AG09319 (cell line): Measurements from ENCODE around the gene EEFSEC.
"Not testable (repeated sequence)": the region's sequence is repeated elsewhere in the genome, so short reads cannot be mapped to it uniquely, and the experiment has no call there.

Source experiments
- DNase-seq: peaks from one replicate; pipeline ENCODE4 v3.0.0-alpha.2; 2010; ENCODE audit warnings: low read depth; ENCODE audit errors: extremely low read depth
- TF ChIP-seq, protein P1 (sequence below): IDR thresholded peaks from 2 replicates; pipeline ENCODE4 v1.5.1; 2011; ENCODE audit warnings: low read depth, mild to moderate bottlenecking, inconsistent platforms, low read length, moderate library complexity

The EEFSEC gene

DNA sequence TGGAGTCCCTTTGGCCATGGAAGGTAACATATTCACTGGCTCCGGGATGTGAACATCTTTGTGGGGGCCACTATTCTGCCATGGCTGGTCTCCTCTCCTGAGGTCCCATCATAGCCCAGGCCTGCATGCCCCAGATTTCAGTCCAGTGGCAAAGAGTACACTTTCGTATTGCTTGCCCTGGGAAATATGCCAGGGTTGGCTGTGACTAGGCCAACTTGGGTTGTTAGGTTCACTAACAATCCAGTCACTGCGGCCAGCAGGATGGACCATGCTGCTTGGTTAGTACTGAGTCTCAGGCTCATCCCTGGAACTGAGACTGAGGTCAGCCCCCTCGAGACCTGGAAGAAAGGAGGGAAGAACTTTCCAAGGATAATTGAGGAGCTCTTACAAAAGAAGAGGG is 9.8 kb upstream of the EEFSEC start:
- TF ChIP-seq, protein P1, sequence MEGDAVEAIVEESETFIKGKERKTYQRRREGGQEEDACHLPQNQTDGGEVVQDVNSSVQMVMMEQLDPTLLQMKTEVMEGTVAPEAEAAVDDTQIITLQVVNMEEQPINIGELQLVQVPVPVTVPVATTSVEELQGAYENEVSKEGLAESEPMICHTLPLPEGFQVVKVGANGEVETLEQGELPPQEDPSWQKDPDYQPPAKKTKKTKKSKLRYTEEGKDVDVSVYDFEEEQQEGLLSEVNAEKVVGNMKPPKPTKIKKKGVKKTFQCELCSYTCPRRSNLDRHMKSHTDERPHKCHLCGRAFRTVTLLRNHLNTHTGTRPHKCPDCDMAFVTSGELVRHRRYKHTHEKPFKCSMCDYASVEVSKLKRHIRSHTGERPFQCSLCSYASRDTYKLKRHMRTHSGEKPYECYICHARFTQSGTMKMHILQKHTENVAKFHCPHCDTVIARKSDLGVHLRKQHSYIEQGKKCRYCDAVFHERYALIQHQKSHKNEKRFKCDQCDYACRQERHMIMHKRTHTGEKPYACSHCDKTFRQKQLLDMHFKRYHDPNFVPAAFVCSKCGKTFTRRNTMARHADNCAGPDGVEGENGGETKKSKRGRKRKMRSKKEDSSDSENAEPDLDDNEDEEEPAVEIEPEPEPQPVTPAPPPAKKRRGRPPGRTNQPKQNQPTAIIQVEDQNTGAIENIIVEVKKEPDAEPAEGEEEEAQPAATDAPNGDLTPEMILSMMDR: no peak
- no peak for DNase-seq

DNA sequence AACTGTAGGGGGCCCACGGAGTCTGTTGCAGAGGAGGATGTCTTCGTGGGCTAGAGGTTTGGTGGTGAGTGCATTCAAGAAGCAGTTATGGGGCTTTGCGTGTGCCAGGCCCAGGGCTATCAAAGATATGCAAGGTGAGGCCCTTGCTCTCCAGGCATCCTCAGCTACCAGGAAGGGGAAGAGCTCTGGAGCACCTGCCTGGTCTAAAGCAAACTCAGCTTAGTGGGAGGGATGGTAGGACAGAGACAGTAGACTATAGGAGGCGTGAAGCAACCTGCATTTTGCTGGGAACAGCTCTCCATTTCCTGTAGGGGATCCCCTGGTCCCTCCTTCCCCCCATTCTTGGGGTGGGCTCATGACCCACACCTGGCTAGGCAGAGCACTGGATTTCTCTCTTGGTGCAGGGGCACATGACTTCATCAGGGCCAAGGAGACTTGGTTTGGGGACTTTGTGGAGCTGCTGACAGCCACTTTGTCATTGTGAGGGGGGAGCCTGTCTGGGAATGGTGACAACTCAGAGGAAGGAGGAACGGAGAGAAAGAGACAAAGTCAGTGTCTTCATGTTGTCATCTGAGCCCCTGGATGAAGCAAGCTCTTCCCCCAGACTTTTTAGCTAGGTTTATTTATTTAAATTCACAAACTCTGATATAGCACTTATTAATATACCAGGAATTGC is 8.6 kb upstream of the EEFSEC start:
- TF ChIP-seq, protein P1: no peak
- DNase-seq: no peak

GRCh38 chr3:128145279-128145678 is 8.0 kb upstream of the EEFSEC start:
- no peak for DNase-seq
- TF ChIP-seq, protein P1: no peak

DNA sequence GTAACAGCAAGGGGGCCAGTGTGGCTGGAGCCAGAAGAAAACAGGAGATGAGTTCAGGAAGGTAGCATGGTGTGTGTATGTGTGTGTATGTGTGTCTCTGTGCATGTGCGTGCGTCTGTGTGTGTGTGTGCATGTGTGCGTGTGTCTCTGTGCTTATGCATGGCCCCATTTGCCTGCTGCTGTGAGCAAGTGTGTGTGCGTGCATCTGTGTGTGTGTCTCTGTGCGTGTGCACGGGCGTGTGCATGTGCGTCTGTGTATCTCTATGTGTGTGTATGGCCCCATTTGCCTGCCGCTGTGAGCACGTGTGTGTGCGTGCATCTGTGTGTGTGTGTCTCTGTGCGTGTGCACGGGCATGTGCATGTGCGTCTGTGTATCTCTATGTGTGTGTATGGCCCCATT is 7.1 kb upstream of the EEFSEC start:
- DNase-seq: no peak
- TF ChIP-seq, protein P1: no peak

DNA sequence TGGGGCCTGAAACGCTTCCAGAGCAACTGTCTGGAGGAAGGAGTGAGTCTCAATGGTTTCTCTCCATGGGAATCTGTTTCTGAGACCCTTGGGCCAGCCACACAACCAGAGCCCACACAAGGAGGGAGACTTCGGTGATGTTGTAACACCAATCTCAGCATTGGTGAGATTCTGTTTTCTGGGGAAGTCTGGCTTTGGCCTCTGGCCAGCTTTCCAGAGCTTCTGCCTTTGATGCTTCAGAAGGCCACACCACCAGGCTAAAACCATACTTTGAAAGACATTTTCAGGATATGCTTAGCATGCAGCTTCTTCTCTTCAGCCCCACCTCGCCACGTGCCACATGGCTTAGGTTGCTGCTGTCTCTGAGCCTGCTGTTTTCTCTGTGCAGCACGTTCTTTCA is 3.6 kb upstream of the EEFSEC start:
- TF ChIP-seq, protein P1: no peak
- DNase-seq: no peak

DNA sequence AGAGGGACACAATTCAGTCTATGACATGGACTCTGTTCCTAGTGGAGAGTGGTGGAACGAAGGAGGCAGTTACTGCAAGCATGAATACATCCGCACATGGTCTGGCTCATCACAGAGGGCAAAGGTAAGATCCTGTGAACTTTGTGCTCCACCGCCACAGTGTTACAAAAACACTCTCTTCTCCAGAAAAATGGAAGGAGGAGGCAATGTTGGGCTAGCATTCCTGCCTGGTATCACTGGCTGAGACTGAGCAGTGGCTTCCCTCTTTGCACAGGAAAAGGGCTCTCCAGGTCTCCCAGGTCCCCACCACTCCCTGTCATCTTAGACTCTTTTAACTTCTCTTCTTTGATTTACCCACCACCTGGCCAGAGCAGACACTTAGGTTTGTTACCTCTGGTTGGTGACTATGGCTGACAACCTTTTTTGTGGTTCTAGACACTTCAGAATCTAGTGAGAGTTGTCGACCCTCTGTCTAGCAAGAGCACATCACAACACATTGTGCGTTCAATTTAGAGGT is 1.5 kb upstream of the EEFSEC start:
- TF ChIP-seq, protein P1: no peak
- no peak for DNase-seq

DNA sequence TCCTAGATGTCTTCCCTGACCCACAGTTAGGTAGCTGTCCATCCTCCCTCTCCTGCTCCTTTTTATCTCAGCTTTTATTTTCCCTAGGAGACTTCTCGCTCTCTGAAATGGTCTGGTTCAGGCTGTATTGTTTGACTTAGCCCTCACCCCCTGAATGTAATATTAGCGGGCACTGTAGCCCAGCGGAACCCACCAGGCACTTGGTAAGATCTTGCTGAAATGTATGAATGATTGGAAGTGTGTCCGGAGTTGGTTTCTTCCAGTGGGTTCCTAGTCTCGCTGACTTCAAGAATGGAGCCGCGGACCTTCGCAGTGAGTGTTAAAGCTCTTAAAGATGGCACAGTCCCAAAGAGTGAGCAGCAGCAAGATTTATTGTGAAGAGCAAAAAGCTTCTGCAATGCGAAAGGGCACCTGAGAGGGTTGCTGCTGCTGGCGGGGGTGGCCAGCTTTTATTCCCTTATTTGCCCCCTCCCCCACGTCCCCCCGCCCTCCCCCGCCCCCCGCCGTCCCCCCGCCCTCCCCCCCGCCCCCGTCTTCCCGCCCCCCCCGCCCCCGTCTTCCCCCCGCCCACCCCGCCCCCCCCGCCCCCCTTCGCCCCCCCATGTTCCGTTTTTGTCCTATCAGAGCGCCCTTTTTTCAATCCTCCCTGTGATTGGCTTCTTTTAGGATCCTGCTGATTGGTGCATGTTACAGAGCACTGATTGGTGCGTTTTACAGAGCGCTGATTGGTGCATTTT is 694 bp upstream of the EEFSEC start:
- DNase-seq: no peak
- TF ChIP-seq, protein P1: no peak

DNA sequence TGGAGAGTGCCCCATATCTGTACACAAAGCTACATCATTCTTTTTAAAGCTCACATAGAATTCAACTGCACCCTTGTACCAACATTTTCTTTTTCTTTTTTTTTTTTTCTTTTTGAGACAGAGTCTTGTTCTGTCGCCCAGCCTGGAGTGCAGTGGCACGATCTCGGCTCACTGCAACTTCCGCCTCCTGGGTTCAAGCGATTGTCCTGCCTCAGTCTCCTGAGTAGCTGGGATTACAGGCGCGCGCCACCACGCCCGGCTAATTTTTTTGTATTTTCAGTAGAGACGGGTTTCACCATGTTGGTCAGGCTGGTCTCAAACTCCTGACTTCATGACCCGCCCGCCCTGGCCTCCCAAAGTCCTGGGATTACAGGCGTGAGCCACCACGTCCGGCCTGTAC is 1.1 kb downstream of the EEFSEC start:
- not testable (repeated sequence) for DNase-seq
